ENCODE results near the gene KLHL29. TPM values are rescaled to one million over a fixed set of nuclear protein-coding genes. Genes with fewer than 3 reads are reported as not detected.
A peak's percentile ranks its signal among the peaks of the same experiment; 100 is the strongest.

KLHL29 gene
- total and polyA plus RNA-seq, 2 experiments from 2014 or later = 1.9 to 6.4 TPM

DNA sequence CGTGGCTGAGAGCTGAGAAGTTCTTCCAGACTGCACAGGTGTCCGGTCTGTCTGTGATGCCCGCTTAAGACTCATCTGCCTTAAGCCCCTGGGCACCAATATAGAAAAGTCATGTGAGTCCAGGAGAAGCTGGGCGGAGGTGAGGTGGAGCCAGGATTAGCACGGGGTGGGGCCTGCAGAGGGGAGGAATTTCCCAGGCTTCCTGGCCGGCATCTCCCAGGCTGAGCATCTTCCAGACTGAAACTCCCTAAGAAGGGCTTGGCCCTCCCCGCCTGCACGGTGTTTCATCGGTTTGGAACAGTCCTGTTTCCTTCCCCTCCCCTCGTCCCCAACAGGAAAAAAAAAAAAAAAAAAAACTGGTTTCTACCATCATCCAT is 271.6 kb downstream of the KLHL29 start:
- Histone ChIP-seq H3K27ac (no peak overlapping the region), H3K4me1 (ENCODE audit: insufficient read depth) (no peaks in the 10 kb centered on the region), H3K79me2 (ENCODE audit: insufficient read depth) (no peaks in the 10 kb centered on the region), H2AFZ (no peak overlapping the region), H3F3A (ENCODE audit: insufficient read depth) (peaks cover 2% of the 10 kb centered on the region; the same call in 1 of the 2 replicates), H3K9ac (no peak overlapping the region), H3K4me2 (ENCODE audit: unreplicated experiment) (no peak overlapping the region), H3K9me2 (ENCODE audit: insufficient read depth) (no peaks in the 10 kb centered on the region), H3K9me3 (ENCODE audit: low read depth) (no peaks in the 10 kb centered on the region), H3K27me3 (replicated peaks; ENCODE audit: insufficient read depth) (no peaks in the 10 kb centered on the region), H4K20me1 (ENCODE audit: insufficient read depth) (no peaks in the 10 kb centered on the region), H3K36me3 (ENCODE audit: low read depth) (no peaks in the 10 kb centered on the region), H3K4me3 (no peak overlapping the region)
- in situ Hi-C loops (cut with MboI) = no loop called here
- 40 to 42% methylated on average over 10 of the region's 10 CpGs for WGBS, 2 experiments (ENCODE audit: low coverage in 1 of 2, low lambda C conversion rate in 2 of 2, missing lambda C conversion rate in 2 of 2)
- TF ChIP-seq EZH2 (IDR thresholded peaks at IDR 0.05; ENCODE audit: insufficient read depth, poor library complexity, severe bottlenecking) = no peak
- no peak for TF ChIP-seq EZH2phosphoT487 (IDR thresholded peaks at IDR 0.05; ENCODE audit: insufficient read depth, low read depth)
- peak; percentile 6 for DNase-seq

DNA sequence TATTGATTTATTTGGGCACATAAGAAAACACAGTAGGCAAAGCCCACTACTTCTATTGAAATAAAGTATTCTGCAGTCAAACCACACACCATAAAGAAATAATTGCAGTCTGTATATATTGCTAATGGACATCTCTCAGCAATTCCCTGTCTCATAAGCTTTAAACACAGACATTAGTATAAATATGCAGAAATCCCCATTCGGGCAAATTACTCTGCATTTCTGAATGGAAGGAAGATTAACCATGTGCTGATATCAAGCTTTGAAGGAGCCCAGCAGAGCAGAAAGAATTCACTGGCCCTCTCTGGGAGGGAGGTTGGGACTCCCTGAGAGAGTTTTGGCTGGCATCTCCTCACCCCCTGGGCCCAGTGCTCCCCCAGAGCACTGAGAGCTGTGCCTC is 272.4 kb downstream of the KLHL29 start:
- H3K27me3 ChIP-seq (replicated peaks; ENCODE audit: insufficient read depth) = no peaks in the 10 kb centered on the region
- no peaks in the 10 kb centered on the region for H3K9me2 ChIP-seq (ENCODE audit: insufficient read depth)
- no peak overlapping the region for H3K9ac ChIP-seq
- no peaks in the 10 kb centered on the region for H4K20me1 ChIP-seq (ENCODE audit: insufficient read depth)
- H3K4me2 ChIP-seq (ENCODE audit: unreplicated experiment) = no peak overlapping the region
- no peaks in the 10 kb centered on the region for H3F3A ChIP-seq (ENCODE audit: insufficient read depth)
- no peaks in the 10 kb centered on the region for H3K4me1 ChIP-seq (ENCODE audit: insufficient read depth)
- in situ Hi-C loops (cut with MboI) = no loop called here
- H3K4me3 ChIP-seq = no peak overlapping the region
- no peak overlapping the region for H2AFZ ChIP-seq
- TF ChIP-seq EZH2 (IDR thresholded peaks at IDR 0.05; ENCODE audit: insufficient read depth, poor library complexity, severe bottlenecking) = no peak
- DNase-seq = no peak
- WGBS, 2 experiments (ENCODE audit: low coverage in 1 of 2, low lambda C conversion rate in 2 of 2, missing lambda C conversion rate in 2 of 2) = 100% methylated on average over 1 of the region's 1 CpG
- H3K79me2 ChIP-seq (ENCODE audit: insufficient read depth) = no peaks in the 10 kb centered on the region
- H3K9me3 ChIP-seq (ENCODE audit: low read depth) = no peaks in the 10 kb centered on the region
- no peak overlapping the region for H3K27ac ChIP-seq
- no peaks in the 10 kb centered on the region for H3K36me3 ChIP-seq (ENCODE audit: low read depth)

DNA sequence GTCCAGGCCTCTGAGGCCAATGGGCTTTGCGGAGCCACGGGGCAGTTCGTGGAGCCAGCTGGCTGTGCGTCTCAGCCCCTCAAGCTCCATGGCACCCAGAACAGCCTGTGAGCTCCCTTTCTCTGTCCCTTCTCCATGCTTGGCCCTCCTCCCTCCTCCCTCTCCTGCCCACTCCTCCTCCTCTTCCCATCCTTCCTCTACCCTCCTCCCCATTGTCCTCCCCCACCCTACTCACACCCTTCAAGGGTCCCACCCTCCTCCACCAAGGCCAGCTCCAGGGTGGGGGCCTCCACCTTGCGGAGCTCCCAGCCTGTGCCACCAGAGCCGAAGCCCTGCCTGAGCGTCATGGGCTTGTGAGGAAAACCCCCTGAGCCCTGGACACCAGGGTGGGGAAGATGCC is 273.0 kb downstream of the KLHL29 start:
- in situ Hi-C loops (cut with MboI) = no loop called here
- no peaks in the 10 kb centered on the region for H3K9me3 ChIP-seq (ENCODE audit: low read depth)
- H3K9me2 ChIP-seq (ENCODE audit: insufficient read depth) = no peaks in the 10 kb centered on the region
- WGBS, 2 experiments (ENCODE audit: low coverage in 1 of 2, low lambda C conversion rate in 2 of 2, missing lambda C conversion rate in 2 of 2) = 88% methylated on average over 5 to 7 of the region's 7 CpGs
- no peak overlapping the region for H3K4me3 ChIP-seq
- H3K4me2 ChIP-seq (ENCODE audit: unreplicated experiment) = no peak overlapping the region
- no peaks in the 10 kb centered on the region for H3F3A ChIP-seq (ENCODE audit: insufficient read depth)
- no peaks in the 10 kb centered on the region for H3K36me3 ChIP-seq (ENCODE audit: low read depth)
- H3K9ac ChIP-seq = no peak overlapping the region
- H2AFZ ChIP-seq = no peak overlapping the region
- TF ChIP-seq EZH2phosphoT487 (IDR thresholded peaks at IDR 0.05; ENCODE audit: insufficient read depth, low read depth) = no peak
- TF ChIP-seq EZH2 (IDR thresholded peaks at IDR 0.05; ENCODE audit: insufficient read depth, poor library complexity, severe bottlenecking) = no peak
- no peaks in the 10 kb centered on the region for H4K20me1 ChIP-seq (ENCODE audit: insufficient read depth)
- H3K27me3 ChIP-seq (replicated peaks; ENCODE audit: insufficient read depth) = no peaks in the 10 kb centered on the region
- no peaks in the 10 kb centered on the region for H3K79me2 ChIP-seq (ENCODE audit: insufficient read depth)
- H3K4me1 ChIP-seq (ENCODE audit: insufficient read depth) = no peaks in the 10 kb centered on the region
- H3K27ac ChIP-seq = no peak overlapping the region
- DNase-seq = no peak

DNA sequence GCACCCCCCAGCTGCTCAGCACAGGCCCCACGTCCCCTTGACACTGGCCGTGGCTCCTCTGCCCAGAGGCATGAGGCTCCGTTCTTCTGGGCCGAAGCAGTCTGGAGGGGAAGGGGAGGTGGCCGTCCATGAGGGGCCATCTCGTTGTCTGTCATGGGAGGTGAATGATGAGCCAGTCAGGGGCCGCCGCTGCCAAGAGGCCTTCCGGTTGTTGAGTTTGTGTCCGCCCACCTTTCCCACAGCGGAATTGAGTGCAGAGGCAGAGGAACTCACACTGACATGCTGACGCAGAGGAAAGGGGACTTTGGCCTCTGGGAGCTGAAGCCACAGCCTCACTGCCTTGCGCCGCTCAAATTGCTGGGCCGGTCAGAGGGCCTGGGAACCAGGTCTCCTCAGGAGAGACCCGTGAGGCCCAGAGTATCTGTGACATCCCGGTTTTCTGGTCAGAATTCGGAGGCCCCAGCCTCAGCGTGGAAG is 273.5 kb downstream of the KLHL29 start:
- no peak for TF ChIP-seq EZH2phosphoT487 (IDR thresholded peaks at IDR 0.05; ENCODE audit: insufficient read depth, low read depth)
- no peak overlapping the region for H2AFZ ChIP-seq
- H3K4me3 ChIP-seq = no peak overlapping the region
- DNase-seq = no peak
- no peak overlapping the region for H3K27ac ChIP-seq
- H3K9ac ChIP-seq = no peak overlapping the region
- peaks cover 2% of the 10 kb centered on the region; the same call in 1 of the 2 replicates for H3K4me1 ChIP-seq (ENCODE audit: insufficient read depth)
- in situ Hi-C loops (cut with MboI) = no loop called here
- no peaks in the 10 kb centered on the region for H4K20me1 ChIP-seq (ENCODE audit: insufficient read depth)
- no peaks in the 10 kb centered on the region for H3K79me2 ChIP-seq (ENCODE audit: insufficient read depth)
- no peaks in the 10 kb centered on the region for H3F3A ChIP-seq (ENCODE audit: insufficient read depth)
- H3K36me3 ChIP-seq (ENCODE audit: low read depth) = no peaks in the 10 kb centered on the region
- no peaks in the 10 kb centered on the region for H3K9me2 ChIP-seq (ENCODE audit: insufficient read depth)
- no peak overlapping the region for H3K4me2 ChIP-seq (ENCODE audit: unreplicated experiment)
- H3K27me3 ChIP-seq (replicated peaks; ENCODE audit: insufficient read depth) = no peaks in the 10 kb centered on the region
- H3K9me3 ChIP-seq (ENCODE audit: low read depth) = no peaks in the 10 kb centered on the region
- WGBS, 2 experiments (ENCODE audit: low coverage in 1 of 2, low lambda C conversion rate in 2 of 2, missing lambda C conversion rate in 2 of 2) = 91 to 94% methylated on average over 19 of the region's 19 CpGs

DNA sequence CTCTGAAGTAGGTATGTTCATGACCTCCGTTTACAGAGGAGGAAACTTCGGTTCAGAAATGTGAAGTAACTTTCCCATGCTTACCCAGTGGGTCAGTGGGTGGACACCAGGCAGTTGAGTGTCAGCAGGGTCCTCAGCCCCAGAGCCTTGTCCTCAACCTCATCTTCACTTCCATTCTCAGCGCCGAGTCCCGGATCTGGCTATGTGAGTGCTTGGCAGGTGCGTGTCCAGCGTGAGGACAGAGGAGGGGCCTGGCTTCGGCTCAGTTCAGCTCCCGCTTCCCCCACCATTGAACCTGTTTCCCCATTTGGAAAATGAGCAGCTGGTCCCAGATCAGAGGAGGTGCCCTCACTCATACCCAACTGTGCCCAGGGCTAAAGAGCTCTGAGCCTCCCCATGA is 274.3 kb downstream of the KLHL29 start:
- no peak for DNase-seq
- TF ChIP-seq EZH2 (IDR thresholded peaks at IDR 0.05; ENCODE audit: insufficient read depth, poor library complexity, severe bottlenecking) = no peak
- Histone ChIP-seq H3F3A (ENCODE audit: insufficient read depth) (no peaks in the 10 kb centered on the region), H3K9me3 (ENCODE audit: low read depth) (no peaks in the 10 kb centered on the region), H4K20me1 (ENCODE audit: insufficient read depth) (no peaks in the 10 kb centered on the region), H3K4me2 (ENCODE audit: unreplicated experiment) (no peak overlapping the region), H3K27ac (no peak overlapping the region), H3K79me2 (ENCODE audit: insufficient read depth) (no peaks in the 10 kb centered on the region), H3K36me3 (ENCODE audit: low read depth) (no peaks in the 10 kb centered on the region), H3K27me3 (replicated peaks; ENCODE audit: insufficient read depth) (no peaks in the 10 kb centered on the region), H3K9me2 (ENCODE audit: insufficient read depth) (no peaks in the 10 kb centered on the region), H3K4me1 (ENCODE audit: insufficient read depth) (peaks cover 6% of the 10 kb centered on the region; the same call in 1 of the 2 replicates), H3K4me3 (no peak overlapping the region), H3K9ac (no peak overlapping the region), H2AFZ (no peak overlapping the region)
- in situ Hi-C loops (cut with MboI) = no loop called here
- 95 to 97% methylated on average over 9 of the region's 9 CpGs for WGBS, 2 experiments (ENCODE audit: low coverage in 1 of 2, low lambda C conversion rate in 2 of 2, missing lambda C conversion rate in 2 of 2)

All from GM23248 (cell line).